Body of pancreas (tissue), 4 donors: ENCODE measurements around the gene PSMD5. TPM values are rescaled to one million over a fixed set of nuclear protein-coding genes. Genes with fewer than 3 reads are reported as not detected.
A peak's percentile ranks its signal among the peaks of the same experiment; 100 is the strongest.

ENCODE experiments used
- ATAC-seq: fragments of 150-250 bp; one replicate; pipeline ENCODE4 v1.9.1; 2016
- DNase-seq, 4 donors: peaks; one replicate each; pipeline ENCODE4 v3.0.0-alpha.2; 2019
- H3K27ac ChIP-seq, 4 donors: fragments of 200-600 bp; sonication (generic); 1 replicate in 3 of 4; 2 replicates in 1 of 4; pipeline versions ENCODE4 v1.5.1 to v1.6.1; 2016 to 2019; ENCODE audit warnings: mild to moderate bottlenecking in 1 of 4, mixed read lengths in 1 of 4, moderate library complexity in 1 of 4
- H3K27me3 ChIP-seq, 2 donors: fragments of 200-600 bp; sonication (generic); one replicate each; pipeline ENCODE4 v1.6.0; 2016; ENCODE audit warnings: mild to moderate bottlenecking in 1 of 2
- H3K36me3 ChIP-seq, 2 donors: fragments of 200-600 bp; sonication (generic); replicated peaks in 1 of 2; 2 replicates each; pipeline ENCODE4 v1.5.1; 2016; ENCODE audit warnings: low read depth in 2 of 2; ENCODE audit not compliant: insufficient read depth in 1 of 2
- H3K4me1 ChIP-seq: fragments of 200-600 bp; sonication (generic); one replicate; pipeline ENCODE4 v1.6.0; 2016
- H3K4me3 ChIP-seq, 2 donors: fragments of 200-600 bp; sonication (generic); 1 replicate in 1 of 2; 2 replicates in 1 of 2; pipeline ENCODE4 v1.5.1; 2016 to 2019
- H3K9me3 ChIP-seq, 3 donors: fragments of 200-600 bp; sonication (generic); 1 replicate in 2 of 3; 2 replicates in 1 of 3; pipeline ENCODE4 v1.5.1; 2016
- POLR2A ChIP-seq, 3 donors: fragments of 450-650 bp; IDR thresholded peaks; one replicate each; pipeline ENCODE4 v1.6.1; 2016; ENCODE audit warnings: antibody characterized with exemption in 3 of 3, mild to moderate bottlenecking in 2 of 3
- WGBS, 2 donors: methylation state at CpG; one replicate each; pipeline ENCODE4 v1.1.5; 2017; 5-methylcytosine and 5-hydroxymethylcytosine counted together
- intact Hi-C: fragments of 100-400 bp; cut with DNase I; formaldehyde crosslinking; loops from one replicate; pipeline ENCODE4 v1.15.1; 2023
- total RNA-seq, 2 donors: library from RNA; depleted of rRNA; stranded (reverse); fragments of >200 nt; gene quantifications; one replicate each; pipeline ENCODE4 v1.1.0, GENCODE V29; 2016
- TF ChIP-seq, protein P1 (sequence below), 7 experiments: fragments of 450-650 bp in 4 of 7; fragments of 200-600 bp in 3 of 7; sonication (generic) in 3 of 7; IDR thresholded peaks; one replicate each; pipeline ENCODE4 v1.5.1; 2016 to 2019; ENCODE audit warnings: antibody characterized with exemption in 7 of 7

PSMD5 gene
- total RNA-seq, 2 donors from 2014 or later, result 20.8 to 31.0 TPM

DNA sequence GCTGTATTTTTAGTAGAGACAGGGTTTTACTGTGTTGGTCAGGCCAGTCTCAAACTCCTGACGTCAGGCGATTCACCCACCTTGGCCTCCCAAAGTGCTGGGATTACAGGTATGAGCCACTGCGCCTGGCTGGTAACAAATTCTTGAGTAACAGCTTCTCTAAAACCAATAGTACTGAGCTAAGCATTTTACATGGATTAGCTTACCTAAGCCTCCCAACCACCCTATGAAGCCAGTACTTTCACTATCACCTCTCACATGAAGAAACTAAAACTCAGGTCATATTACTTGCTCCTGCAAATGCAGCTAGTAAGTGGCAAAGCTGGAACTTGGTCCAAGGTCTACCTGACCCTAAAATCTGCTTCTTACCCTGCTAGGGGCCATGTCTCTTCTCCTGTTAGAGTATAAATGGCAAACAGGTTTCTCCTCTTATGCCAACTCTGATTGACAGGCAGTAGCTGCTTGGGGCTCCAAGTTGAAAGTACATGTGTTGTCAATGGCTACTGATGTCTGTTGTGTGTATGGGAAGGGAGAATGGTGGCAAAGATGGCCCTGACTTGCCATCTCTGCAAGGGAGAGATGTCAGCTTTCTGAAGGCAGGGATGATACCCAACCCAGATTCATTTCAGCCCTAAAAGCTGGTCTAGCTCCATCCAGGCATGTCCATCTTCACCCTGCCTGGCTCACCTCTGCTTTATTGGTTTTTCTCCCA is 30.2 kb upstream of the PSMD5 start:
- no peaks in the 10 kb centered on the region for H3K27me3 ChIP-seq
- no peaks in the 10 kb centered on the region for H3K9me3 ChIP-seq
- no peak overlapping the region for H3K4me3 ChIP-seq
- no peak overlapping the region for H3K27ac ChIP-seq
- ATAC-seq (no peak), DNase-seq (no peak)
- no peak for TF ChIP-seq POLR2A (IDR thresholded peaks at IDR 0.05)
- TF ChIP-seq, protein P1, sequence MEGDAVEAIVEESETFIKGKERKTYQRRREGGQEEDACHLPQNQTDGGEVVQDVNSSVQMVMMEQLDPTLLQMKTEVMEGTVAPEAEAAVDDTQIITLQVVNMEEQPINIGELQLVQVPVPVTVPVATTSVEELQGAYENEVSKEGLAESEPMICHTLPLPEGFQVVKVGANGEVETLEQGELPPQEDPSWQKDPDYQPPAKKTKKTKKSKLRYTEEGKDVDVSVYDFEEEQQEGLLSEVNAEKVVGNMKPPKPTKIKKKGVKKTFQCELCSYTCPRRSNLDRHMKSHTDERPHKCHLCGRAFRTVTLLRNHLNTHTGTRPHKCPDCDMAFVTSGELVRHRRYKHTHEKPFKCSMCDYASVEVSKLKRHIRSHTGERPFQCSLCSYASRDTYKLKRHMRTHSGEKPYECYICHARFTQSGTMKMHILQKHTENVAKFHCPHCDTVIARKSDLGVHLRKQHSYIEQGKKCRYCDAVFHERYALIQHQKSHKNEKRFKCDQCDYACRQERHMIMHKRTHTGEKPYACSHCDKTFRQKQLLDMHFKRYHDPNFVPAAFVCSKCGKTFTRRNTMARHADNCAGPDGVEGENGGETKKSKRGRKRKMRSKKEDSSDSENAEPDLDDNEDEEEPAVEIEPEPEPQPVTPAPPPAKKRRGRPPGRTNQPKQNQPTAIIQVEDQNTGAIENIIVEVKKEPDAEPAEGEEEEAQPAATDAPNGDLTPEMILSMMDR (IDR thresholded peaks at IDR 0.05), result no peak
- peaks cover 31% of the 10 kb centered on the region for H3K4me1 ChIP-seq
- 85 to 93% methylated on average over 3 of the region's 3 CpGs for WGBS, 2 donors
- intact Hi-C loops, result no loop called here
- no peaks in the 10 kb centered on the region for H3K36me3 ChIP-seq

DNA sequence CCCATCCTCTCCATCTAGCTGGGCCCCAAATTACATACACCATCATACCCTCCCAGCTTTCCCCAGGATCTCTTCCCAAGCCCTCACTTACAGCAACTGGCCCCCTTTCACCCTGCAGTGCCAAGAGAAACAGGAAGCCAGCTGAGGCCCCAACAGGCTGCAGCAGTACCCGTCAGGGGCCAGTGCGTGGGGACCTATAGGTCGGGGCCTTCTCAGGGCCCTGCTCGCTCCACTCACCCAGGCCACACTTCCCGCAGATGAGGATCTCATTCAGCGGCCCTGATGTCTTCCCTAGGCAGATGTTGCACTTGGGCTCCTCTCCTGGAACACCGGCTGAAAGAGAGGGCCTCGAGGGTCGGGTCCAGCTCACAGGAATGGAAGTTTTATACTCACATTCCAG is 27.5 kb upstream of the PSMD5 start:
- 73 to 85% methylated on average over 7 to 9 of the region's 9 CpGs for WGBS, 2 donors
- Histone ChIP-seq H3K4me1 (peaks cover 12% of the 10 kb centered on the region), H3K9me3 (no peaks in the 10 kb centered on the region), H3K36me3 (no peaks in the 10 kb centered on the region), H3K4me3 (no peak overlapping the region), H3K27me3 (no peaks in the 10 kb centered on the region), H3K27ac (no peak overlapping the region)
- ATAC-seq, result no peak
- DNase-seq, result no peak
- no peak for TF ChIP-seq POLR2A (IDR thresholded peaks at IDR 0.05)
- TF ChIP-seq, protein P1 (IDR thresholded peaks at IDR 0.05), result no peak
- intact Hi-C loops, result no loop called here

- TF ChIP-seq, protein P1 (IDR thresholded peaks at IDR 0.05), result no peak
- TF ChIP-seq POLR2A (IDR thresholded peaks at IDR 0.05), result no peak
- H3K9me3 ChIP-seq, result no peaks in the 10 kb centered on the region
- H3K36me3 ChIP-seq, result no peaks in the 10 kb centered on the region
- peak overlapping the region in 1 of 4 donors; percentile 82 for H3K27ac ChIP-seq
- no peak overlapping the region for H3K4me3 ChIP-seq
- WGBS, 2 donors, result 73 to 88% methylated on average over 9 to 10 of the region's 10 CpGs
- no peaks in the 10 kb centered on the region for H3K27me3 ChIP-seq
- peaks cover 12% of the 10 kb centered on the region for H3K4me1 ChIP-seq
- no peak for ATAC-seq
- intact Hi-C loops, result no loop called here
- peak in 2 of 4 donors; percentile 20 to 33 for DNase-seq
Observed at GRCh38 chr9:120869726-120870125, 27.0 kb upstream of the PSMD5 start.

GRCh38 chr9:120869360-120869687 is 26.6 kb upstream of the PSMD5 start:
- ATAC-seq (no peak), DNase-seq (no peak)
- no peaks in the 10 kb centered on the region for H3K9me3 ChIP-seq
- H3K36me3 ChIP-seq, result no peaks in the 10 kb centered on the region
- TF ChIP-seq, protein P1 (IDR thresholded peaks at IDR 0.05), result no peak
- no peak for TF ChIP-seq POLR2A (IDR thresholded peaks at IDR 0.05)
- H3K4me3 ChIP-seq, result peak overlapping the region in 1 of 2 donors; percentile 55
- 25 to 26% methylated on average over 10 of the region's 10 CpGs for WGBS, 2 donors
- H3K27ac ChIP-seq, result peak overlapping the region; percentile 41 to 91 (median 75)
- no peaks in the 10 kb centered on the region for H3K27me3 ChIP-seq
- H3K4me1 ChIP-seq, result peaks cover 12% of the 10 kb centered on the region
- intact Hi-C loops, result no loop called here
